Measurements from ENCODE around the gene TRAF3IP1. TPM values are rescaled to one million over a fixed set of nuclear protein-coding genes. Genes with fewer than 3 reads are reported as not detected.

The TRAF3IP1 gene
- total and polyA plus RNA-seq, 12 donors, result 5.5 to 18.5 (median 12.4) TPM

- H3K4me3 ChIP-seq, result no peak overlapping the region
- H3K27ac ChIP-seq, result no peak overlapping the region
- H3K36me3 ChIP-seq (replicated peaks in 1 of 2), result no peaks in the 10 kb centered on the region
- H3K27me3 ChIP-seq, result no peaks in the 10 kb centered on the region
- intact Hi-C loops (cut with DNase I), result no loop called here
- 57 to 86% (median 84%) methylated on average over 3 to 11 of the region's 11 CpGs for WGBS, 4 donors
- H3K9me3 ChIP-seq (replicated peaks in 1 of 3), result no peaks in the 10 kb centered on the region
- TF ChIP-seq CTCF (IDR thresholded peaks at IDR 0.05) (peak in 2 of 6 experiments; percentile 2 to 15), POLR2A (IDR thresholded peaks at IDR 0.05) (no peak)
- no peaks in the 10 kb centered on the region for H3K4me1 ChIP-seq (replicated peaks in 1 of 2)
- DNase-seq, result no peak
Measured at GRCh38 chr2:238339814-238340213, 19.5 kb downstream of the TRAF3IP1 start.

GRCh38 chr2:238341536-238341935 lies 21.2 kb downstream of the TRAF3IP1 start:
- no peak for DNase-seq
- 93 to 99% (median 95%) methylated on average over 9 of the region's 9 CpGs for WGBS, 4 donors
- intact Hi-C loops (cut with DNase I), result no loop called here
- H3K4me1 ChIP-seq (replicated peaks in 1 of 2), result no peaks in the 10 kb centered on the region
- TF ChIP-seq POLR2A (IDR thresholded peaks at IDR 0.05), result no peak
- TF ChIP-seq CTCF (IDR thresholded peaks at IDR 0.05), result no peak
- H3K27ac ChIP-seq, result no peak overlapping the region
- H3K36me3 ChIP-seq (replicated peaks in 1 of 2), result no peaks in the 10 kb centered on the region
- no peaks in the 10 kb centered on the region for H3K27me3 ChIP-seq
- no peaks in the 10 kb centered on the region for H3K9me3 ChIP-seq (replicated peaks in 1 of 3)
- H3K4me3 ChIP-seq, result no peak overlapping the region

- WGBS, 4 donors, result 73 to 95% (median 90%) methylated on average over 3 of the region's 3 CpGs
- no peak for DNase-seq
- intact Hi-C loops (cut with DNase I), result no loop called here
Measured at GRCh38 chr2:238344035-238344434, 23.7 kb downstream of the TRAF3IP1 start.

GRCh38 chr2:238344517-238344916 lies 24.2 kb downstream of the TRAF3IP1 start:
- intact Hi-C loops (cut with DNase I), result no loop called here
- H3K27me3 ChIP-seq, result no peaks in the 10 kb centered on the region
- no peak overlapping the region for H3K27ac ChIP-seq
- peaks cover 0 to 5% of the 10 kb centered on the region in 2 donors for H3K36me3 ChIP-seq (replicated peaks in 1 of 2)
- no peaks in the 10 kb centered on the region for H3K9me3 ChIP-seq (replicated peaks in 1 of 3)
- H3K4me1 ChIP-seq (replicated peaks in 1 of 2), result no peaks in the 10 kb centered on the region
- DNase-seq, result no peak
- H3K4me3 ChIP-seq, result no peak overlapping the region
- no peak for TF ChIP-seq CTCF (IDR thresholded peaks at IDR 0.05)
- no peak for TF ChIP-seq POLR2A (IDR thresholded peaks at IDR 0.05)
- 85 to 93% (median 87%) methylated on average over 8 to 10 of the region's 10 CpGs for WGBS, 4 donors

More at GRCh38 chr2:238344035-238344434, 23.7 kb downstream of the TRAF3IP1 start:
- TF ChIP-seq CTCF (IDR thresholded peaks at IDR 0.05) (no peak), POLR2A (IDR thresholded peaks at IDR 0.05) (no peak)
- H3K36me3 ChIP-seq (replicated peaks in 1 of 2), result peaks cover 0 to 1% of the 10 kb centered on the region in 2 donors
- no peak overlapping the region for H3K27ac ChIP-seq
- no peaks in the 10 kb centered on the region for H3K9me3 ChIP-seq (replicated peaks in 1 of 3)
- no peaks in the 10 kb centered on the region for H3K4me1 ChIP-seq (replicated peaks in 1 of 2)
- no peaks in the 10 kb centered on the region for H3K27me3 ChIP-seq
- no peak overlapping the region for H3K4me3 ChIP-seq
